ENCODE results near the gene SLC25A31.

Gene SLC25A31

GRCh38 chr4:127809173-127809800, 79.1 kb downstream of the SLC25A31 start:
- no peak for FAIRE-seq

GRCh38 chr4:127810551-127810950, 80.4 kb downstream of the SLC25A31 start:
- FAIRE-seq = no peak
- DNase-seq (ENCODE audit: insufficient read length, low spot score) = no peak
- TF ChIP-seq CTCF (IDR thresholded peaks at IDR 0.05; ENCODE audit: insufficient read depth, missing control alignments) = no peak

More at GRCh38 chr4:127809173-127809800, 79.1 kb downstream of the SLC25A31 start:
- DNase-seq (ENCODE audit: insufficient read length, low spot score) = no peak
- no peak for TF ChIP-seq CTCF (IDR thresholded peaks at IDR 0.05; ENCODE audit: insufficient read depth, missing control alignments)

DNA sequence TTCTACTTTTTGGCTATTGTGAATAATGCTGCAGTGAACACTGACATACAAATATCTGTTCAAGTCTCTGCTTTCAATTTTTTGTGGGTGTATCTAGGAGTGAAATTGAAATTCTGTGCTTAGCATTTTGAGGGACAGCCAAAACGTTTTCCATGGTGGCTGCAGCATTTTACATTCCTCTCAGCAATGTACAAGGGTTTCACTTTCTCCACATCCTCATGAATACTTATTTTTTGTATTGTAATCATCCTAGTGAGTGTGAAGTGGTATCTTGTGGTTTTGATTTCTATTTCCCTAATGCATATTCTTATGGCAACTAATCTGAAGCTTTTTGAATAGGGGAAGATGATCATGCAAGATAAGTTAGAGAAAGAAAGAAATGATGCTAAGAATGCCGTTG, 92.2 kb downstream of the SLC25A31 start:
- DNase-seq (ENCODE audit: insufficient read length, low spot score) = no peak
- FAIRE-seq = no peak
- TF ChIP-seq CTCF (IDR thresholded peaks at IDR 0.05; ENCODE audit: insufficient read depth, missing control alignments) = no peak

Measured in D721Med (cell line).